Amniotic epithelial cell (primary cell): ENCODE results near the gene POLA1.
"Not testable (repeated sequence)": the region's sequence is repeated elsewhere in the genome, so short reads cannot be mapped to it uniquely, and the experiment has no call there.

Source experiments
- DNase-seq: peaks from one replicate; pipeline ENCODE4 v3.0.0-alpha.2; 2010; ENCODE audit warnings: low read depth

Gene POLA1

DNA sequence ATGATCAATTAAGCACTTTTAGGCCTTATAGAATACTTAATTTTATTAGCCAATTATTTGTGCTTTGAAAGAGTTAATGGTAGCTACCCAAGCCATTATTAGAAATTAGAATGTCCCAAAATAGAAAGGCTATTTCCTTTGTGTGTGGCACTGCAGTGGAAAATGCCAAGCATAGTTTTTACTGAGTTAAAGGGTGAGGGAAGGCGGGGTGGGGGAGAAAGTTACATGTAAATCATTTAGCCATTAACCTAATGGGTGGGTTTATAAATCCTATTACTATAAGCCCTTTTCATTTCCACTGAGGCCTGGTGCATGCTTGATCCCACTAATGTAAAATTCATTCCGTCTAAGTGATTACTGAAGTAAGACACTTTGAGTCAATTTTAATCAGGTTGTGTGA, 105.8 kb downstream of the POLA1 start:
- DNase-seq, result no peak

DNA sequence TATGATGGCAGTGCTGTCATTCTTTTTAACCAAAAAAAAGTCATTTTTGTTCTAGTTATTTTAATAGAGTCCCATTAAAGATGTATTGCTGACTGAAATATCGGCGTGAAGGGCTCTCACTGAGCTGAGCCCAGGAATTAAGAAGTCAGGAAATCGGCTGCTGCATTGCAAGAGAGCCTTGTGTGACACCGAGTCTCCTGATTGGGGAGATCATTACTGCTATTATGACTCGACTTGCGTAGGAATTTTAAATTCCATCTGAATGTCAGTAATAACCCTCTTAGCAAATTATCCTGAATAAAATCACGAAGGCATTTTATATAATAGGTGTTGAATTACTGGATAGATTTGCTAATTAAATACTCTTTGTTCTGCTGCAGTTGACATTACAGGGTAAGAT, 111.5 kb downstream of the POLA1 start:
- DNase-seq, result no peak

DNA sequence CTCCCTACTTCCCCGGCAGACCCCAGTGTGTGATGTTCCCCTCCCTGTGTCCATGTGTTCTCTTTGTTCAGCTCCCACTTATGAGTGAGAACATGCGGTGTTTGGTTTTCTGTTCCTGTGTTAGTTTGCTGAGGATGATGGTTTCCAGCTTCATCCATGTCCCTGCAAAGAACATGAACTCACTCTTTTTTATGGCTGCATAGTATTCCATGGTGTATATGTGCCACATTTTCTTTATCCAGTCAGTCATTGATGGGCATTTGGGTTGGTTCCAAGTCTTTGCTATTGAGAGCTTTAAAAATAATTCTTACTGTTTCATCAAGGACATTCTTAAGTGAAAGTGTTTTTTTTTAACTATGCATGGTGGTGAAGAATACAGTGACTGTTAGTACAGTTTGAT, 126.1 kb downstream of the POLA1 start:
- not testable (repeated sequence) for DNase-seq

DNA sequence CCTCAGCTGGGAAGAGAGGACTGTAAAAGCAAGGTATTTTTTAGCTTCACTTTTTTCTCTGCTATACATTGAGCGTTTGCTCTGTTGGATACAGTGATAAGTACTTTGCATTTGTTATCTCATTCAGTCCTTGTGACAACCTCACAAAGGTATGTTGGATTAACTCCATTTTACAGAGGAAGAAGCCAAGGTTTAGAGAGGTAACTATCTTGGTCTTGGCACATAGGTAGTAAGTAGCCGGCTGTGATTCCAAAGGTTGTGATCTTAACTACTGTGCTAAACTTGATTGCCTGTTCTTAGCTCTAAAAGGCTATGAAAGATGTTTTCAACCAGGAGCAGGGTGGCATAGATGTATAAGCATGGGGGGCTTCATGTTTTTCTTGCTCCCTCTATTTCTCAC, 134.4 kb downstream of the POLA1 start:
- no peak for DNase-seq

DNA sequence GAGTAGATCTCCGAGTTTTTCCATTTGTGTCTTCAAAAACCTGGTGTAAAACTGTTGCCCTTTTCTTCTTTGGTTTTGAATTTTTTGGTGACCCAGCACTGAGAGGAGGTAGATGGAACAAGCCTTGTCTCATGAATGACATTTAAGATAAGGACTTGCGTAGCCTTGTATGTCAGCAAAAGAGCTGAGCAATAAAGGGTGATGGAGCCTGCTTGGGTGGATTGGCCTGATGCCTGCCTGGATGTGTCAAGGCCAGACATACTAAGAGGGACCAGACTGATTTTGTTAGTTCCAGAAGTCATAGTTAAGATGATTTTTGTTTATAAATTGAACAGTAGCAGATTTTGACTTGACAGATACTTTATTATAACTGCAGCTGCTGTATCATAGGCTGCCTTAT, 134.9 kb downstream of the POLA1 start:
- no peak for DNase-seq

DNA sequence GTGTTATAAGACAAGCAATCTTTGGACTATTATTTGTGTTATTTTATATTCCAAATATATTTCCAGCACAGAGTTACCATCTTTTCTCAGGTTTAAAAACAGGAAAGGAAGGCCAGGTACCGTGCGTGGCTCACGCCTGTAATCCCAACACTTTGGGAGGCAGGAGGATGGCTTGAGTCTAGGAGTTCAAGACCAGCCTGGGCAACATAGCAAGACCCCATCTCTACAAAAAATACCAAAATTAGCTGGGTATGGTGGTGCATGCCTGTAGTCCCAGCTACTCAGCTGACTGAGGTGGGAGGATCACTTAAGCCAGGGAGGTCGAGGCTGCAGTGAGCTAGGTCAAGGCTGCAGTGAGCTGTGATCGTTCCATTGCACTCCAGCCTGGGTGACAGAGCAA, 140.0 kb downstream of the POLA1 start:
- no peak for DNase-seq

DNA sequence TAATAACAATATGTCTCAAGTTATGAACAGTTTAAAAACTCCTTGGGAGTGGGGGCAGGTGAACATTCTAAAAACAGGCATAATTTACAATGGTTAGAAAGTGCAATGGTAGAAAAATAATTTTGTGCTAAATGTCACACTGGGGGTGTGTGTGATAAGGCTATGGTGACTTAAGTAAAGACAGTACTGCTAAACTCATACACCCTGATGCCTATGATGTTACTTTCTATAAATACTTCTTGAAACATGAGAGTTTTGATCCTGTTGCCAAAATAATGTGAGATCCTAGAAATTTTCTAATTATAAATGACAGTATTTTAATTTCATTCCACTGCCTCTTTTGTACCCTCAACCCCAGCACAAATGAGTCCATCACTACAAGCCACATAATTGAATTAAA, 144.2 kb downstream of the POLA1 start:
- no peak for DNase-seq

DNA sequence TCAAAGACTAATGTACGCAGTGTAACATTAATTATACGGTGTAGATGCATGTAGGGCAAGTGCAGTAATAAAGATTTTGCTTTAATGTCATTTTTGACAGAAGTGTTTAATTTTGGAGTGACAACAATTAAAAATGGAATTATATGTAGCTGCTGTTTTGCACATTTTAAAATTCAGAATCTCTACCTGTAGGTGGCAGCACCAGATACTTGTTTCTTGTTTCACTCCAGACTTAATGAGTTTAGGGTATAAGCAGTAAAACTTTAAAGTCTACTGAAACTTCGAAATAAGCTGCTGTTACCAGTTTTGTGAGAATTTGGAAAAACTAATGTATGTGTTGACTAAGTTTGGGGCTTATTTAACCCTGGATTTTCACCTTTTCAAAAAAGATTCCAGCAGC, 144.9 kb downstream of the POLA1 start:
- peak; percentile 23 for DNase-seq

DNA sequence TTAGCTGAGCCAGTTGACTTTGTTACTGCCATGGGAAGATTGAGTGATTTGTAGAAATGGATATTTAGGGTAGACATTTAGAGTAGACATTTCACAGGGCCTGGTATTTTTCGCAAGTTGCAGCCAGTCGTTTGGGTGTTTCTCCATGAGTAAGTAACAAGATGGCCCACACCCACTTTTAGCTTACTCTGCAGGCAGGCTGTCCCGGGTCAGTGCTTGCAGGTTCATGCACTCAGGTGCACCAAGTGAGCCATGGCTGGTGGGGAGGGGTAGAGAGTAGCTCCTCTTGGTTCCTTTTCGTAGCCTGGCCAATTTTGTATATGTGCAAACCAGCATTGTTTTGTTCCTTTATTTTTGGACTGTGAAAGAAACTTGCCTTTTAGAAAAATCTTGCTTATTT, 145.6 kb downstream of the POLA1 start:
- no peak for DNase-seq

DNA sequence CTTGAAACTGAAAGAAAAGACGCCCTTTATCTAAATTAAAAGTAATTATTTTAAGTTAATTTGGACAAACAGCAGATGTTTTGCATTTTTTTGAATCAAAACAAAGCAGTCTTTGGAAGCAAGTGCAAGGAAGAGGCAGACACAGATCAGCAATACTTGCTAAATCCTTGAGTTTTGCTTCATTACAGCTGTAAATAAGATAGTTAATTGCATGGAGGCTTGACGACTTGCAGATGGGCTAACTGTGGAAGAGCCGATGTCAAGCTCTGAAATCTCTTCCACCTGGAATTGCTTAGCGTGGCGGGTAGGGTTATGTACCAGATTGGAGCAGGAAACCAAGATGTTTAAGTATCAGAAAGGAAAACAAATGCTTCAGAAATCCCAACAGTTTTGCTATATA, 148.8 kb downstream of the POLA1 start:
- DNase-seq, result no peak

DNA sequence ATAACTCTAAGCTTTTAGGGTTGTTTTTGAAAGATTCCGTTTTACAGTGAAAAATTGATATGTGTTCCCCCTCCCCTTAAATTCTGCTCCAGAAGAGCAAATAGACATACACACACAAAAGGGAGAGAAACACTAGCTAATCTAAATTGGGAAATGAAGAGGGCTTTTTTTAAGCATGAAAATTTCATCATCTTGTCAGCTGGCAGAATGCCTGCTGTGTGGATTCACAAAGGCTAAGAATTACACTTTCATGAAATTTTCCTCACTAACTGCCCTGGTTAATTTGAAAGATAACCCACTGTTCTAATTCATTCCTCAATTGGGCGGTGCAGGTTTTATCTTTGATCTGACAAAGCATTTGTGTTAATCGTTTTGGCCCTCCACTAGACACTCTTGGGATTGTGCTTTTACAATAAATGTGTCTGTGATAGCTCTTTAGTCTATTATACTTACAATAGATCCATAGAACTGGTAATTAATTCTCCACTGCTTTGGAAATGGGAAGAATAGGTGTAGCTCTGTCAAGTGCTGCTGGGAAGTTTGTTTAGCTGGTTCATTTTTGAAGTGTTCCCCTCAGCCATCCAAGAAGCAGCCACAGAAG, 152.9 kb downstream of the POLA1 start:
- DNase-seq, result peak; percentile 35

DNA sequence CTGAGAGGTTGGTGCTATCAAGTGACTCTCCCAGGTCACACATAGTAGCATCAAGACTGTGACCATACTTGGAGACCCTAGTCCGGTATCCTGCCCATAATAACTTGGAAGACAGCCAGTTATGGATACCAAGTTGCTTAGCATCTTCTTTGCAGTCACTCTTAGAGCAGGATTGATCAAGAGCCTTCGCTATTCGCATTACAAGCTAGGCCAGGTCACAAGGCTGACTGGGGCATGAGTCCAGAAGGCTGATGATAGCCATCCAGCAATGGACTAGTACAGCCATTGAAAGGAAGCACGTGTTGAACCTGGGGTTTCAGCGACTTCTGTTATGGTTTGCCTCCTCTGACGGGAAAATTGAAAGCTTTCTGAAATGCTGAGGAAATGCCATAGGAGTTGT, 157.6 kb downstream of the POLA1 start:
- DNase-seq, result no peak

DNA sequence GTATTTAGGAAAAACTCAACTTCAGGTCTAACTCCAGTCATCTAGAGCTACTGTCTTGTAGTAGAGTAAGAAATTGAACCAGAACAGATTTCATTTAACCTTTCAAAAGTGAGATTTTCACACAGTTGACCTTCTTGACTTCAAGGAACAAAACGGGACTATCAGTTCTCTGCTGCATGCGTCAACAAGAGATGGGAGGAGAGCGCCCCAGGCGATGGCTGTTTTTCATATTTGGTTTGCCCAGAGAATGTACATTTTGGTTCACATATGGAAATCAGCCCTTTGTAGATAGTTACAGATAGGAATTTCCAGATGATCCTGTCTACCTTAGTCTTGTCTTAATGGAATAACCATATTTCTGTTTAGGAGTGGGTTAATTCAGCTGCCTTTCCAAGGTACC, 158.1 kb downstream of the POLA1 start:
- no peak for DNase-seq

DNA sequence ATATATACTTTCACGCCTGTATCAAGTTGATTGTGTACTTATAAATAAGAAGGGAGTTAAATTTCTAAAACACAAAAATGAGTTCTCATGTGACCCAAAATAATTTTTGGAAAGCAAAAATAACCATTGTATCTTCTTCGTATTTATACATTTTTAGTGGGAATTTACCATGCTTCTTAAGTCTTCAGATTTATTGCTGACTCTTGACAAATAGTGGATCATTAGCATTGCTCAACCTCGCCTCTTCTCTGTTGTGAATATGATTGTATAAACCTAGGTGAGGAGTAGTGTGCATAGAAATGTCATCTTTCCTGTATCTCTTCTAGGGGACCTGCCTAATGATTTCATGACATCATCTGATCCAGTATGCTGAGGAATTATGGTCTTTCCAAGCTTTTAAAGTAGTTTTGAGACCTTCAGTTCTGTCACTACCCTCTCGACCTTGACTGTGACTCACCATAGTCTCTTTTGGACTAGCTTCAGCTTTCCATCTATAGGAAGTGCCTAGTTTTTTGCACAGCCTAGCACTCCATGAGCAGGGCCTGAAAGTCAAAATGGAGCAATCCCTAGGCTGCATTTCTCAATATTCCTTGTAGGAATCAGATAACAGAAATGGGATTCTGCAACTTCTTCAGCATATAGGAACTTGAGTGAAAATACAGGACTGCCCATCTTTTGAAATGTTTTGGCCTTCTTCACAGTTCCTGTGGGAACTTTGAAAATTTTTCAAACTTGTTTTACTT, 164.5 kb downstream of the POLA1 start:
- peak; percentile 69 for DNase-seq

DNA sequence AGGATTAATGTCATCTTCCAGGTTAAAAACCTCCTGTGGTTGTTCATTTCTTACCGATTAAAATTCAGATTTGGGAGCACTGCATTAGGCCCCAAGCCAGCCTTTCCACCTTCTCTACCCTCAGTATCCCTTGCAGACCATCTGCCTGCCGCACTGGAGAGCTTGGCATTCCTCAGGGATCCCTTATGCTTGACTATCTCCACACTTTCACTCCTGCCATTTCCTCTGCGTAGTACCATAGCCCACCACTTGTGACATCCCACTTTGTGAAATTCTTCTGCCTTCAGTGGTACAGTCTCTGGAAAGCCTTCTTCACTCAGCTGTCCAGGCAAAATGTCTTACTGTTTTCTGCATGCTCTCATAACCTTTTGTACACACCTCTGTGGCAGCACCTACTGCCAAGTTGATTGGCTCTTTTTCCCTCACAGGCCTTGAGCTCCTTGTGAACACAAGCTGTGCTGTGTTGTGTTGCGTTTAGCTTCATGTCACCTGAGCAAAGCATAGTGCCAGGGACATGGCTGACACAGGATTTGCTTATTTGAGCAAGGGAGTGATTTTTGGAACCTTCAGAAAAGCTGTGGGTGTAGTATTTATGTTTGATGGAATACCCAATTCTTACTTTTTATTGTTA, 165.6 kb downstream of the POLA1 start:
- no peak for DNase-seq

DNA sequence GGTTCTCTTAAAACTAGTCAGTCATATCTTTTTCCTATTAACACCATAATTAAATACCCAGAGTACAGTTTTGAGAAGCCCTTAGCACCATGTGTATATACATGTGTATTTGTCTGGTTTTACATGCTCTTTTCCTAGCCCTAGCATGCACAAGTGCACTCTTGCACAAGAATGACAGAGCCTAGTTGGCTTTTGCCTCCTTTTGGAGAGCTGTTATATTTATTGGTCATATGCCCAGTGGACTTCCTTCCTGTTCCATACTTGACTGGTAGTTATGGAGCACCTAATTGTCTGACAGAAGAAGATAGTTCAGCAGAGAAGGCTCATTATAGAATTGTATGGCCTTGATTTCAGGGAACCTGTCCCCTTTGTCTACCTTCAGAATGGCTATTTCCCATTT, 166.4 kb downstream of the POLA1 start:
- no peak for DNase-seq

DNA sequence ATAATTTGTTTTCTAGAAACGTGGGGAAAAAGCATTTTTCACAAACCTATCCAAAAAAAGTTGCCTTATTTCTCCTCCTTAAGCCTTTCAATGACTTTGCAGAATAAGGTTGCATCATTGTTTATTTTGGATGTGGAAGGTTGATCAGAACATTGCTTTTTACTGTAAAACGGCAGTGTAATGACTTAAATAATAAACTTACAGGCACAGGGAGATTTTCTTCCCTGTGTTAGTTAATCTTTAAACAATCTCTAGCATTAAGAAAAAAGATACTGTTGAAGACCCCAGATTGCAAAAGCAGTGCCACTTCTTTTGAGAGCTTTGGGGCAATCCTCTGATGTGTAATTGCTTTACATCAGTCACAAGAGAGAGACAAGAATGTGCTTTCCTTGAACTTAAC, 168.6 kb downstream of the POLA1 start:
- DNase-seq, result peak; percentile 22

DNA sequence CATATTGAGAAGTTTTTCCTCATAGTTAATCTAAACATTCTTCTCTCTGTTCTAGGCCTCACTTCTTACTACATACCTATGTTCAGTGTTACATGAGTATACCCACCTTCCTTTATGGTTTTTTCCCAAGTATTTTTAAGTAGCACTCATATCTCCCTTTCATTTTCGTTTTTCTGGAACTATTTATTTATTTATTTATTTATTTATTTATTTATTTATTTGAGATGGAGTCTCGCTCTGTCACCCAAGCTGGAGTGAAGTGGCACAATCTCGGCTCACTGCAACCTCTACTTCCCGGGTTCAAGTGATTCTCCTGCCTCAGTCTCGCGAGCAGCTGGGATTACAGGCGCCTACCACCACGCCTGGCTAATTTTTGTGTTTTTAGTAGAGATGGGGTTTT, 170.1 kb downstream of the POLA1 start:
- DNase-seq, result not testable (repeated sequence)

DNA sequence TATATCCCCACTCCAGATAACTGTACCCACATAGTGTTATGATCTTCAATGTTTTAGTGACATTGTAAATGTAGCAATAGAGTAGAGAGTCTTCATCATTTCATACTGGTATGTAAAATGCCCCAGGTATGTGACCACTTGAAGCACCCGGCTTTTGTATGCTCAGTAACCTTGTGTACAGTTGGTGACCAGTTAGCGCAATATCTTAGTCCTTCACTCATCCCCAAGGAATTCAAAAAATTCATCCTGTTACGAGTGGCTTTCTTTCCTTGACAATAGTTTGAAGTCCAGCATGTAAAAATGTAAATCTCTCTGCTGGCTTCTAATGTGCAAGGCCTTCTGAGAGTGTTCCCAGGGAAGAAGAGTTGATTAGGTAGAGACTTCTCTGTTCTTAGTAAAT, 176.4 kb downstream of the POLA1 start:
- peak; percentile 67 for DNase-seq

DNA sequence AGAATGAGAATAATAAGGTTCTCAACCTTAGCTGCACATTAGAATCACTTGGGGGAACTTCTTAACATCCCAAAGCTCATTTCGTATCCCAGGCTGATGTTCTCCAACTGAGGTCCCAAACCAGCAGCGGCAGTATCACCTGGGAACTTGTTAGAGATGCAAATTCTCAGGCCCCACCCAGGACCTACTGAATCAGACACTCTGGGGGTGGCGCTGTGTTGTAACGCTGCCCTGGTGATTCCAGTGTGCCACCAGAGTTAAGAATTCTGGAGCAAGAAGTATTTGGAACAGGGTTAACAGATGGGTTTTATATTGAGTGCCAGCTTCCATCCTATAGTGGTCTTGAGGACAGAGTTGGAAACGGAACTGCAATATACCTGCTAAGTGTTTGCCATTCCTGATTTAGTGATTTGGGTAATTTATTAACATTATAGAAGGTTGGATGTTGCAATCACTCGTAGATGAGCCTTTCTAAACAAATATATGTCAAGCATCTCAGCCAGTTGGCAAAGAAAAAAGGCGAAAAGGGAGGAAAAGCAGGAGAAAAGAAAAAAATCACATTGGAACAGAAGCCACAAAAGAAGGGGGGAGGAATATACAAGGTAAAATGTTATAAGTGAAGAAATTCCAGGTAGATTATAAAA, 181.0 kb downstream of the POLA1 start:
- DNase-seq, result no peak

DNA sequence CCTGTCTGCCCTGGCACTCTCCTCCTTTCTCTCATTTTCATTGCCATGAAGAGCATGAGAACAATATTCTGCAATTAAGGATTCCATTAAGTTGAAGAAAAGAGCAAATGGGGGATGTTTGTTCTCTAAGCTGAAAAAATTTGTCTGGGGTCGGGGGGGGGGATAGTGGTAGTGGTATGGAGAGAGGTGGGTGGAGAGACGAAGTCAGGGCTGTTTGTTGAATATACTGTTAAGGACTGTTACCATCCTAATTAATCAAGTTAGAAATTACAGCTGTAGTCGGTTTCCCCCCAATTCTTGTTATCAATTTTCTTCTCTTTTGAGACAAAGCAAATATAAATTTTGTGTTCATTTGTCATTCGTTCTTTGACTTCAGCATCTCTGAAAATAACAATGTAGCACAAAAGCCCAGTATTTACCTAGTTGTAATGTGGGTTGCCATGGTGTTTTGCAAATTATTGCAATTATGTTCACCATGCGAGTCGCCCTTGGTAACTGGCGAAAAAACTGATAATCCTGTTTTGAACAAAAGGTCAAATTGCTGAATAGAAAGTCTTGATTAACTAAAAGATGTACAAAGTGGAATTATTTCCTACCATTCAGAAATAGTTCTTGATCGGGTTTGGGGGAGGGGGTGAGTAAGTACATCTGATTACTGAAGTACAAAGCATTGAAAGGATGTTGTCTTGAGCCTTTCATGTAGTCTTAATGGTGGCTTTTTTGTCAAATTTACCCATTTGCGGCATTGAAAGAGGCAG, 183.0 kb downstream of the POLA1 start:
- no peak for DNase-seq

DNA sequence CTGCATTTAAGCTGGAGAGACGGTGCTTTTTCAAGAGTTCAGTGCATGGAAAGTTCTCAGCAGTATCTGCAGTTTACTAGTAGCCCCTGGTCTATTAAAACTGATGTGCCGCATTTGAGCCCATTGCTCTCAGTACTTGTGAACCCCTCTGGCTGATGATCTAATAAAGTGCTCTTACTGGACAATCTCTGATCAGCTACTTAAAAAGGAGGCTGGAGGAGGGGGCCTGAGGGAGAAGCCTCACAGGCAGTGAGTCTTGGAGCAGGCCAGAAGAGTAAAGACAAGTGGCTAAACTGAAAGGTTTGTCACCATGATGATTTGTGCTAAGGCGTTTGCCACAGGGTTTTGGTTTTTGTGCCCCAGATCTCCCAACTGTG, 183.6 kb downstream of the POLA1 start:
- no peak for DNase-seq
